ENCODE data around the gene CCDC110. TPM values are rescaled to one million over a fixed set of nuclear protein-coding genes. Genes with fewer than 3 reads are reported as not detected.

CCDC110 gene
- total and polyA plus RNA-seq, 2 of the 4 experiments (the other 2 are of a cell fraction) = 0.46 to 0.90 TPM

GRCh38 chr4:185426960-185427688, 44.4 kb downstream of the CCDC110 start:
- H3K14ac ChIP-seq (replicated peaks; ENCODE audit: low read depth, low read length) = no peak overlapping the region
- TF ChIP-seq, protein P1, sequence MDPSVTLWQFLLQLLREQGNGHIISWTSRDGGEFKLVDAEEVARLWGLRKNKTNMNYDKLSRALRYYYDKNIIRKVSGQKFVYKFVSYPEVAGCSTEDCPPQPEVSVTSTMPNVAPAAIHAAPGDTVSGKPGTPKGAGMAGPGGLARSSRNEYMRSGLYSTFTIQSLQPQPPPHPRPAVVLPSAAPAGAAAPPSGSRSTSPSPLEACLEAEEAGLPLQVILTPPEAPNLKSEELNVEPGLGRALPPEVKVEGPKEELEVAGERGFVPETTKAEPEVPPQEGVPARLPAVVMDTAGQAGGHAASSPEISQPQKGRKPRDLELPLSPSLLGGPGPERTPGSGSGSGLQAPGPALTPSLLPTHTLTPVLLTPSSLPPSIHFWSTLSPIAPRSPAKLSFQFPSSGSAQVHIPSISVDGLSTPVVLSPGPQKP (IDR thresholded peaks at IDR 0.05; ENCODE audit: borderline replicate concordance, low read depth, low read length) = no peak
- TF ChIP-seq FOS (IDR thresholded peaks at IDR 0.05; ENCODE audit: low read depth, low read length) = no peak
- TF ChIP-seq MAZ (IDR thresholded peaks at IDR 0.05; ENCODE audit: borderline replicate concordance, low read depth, low read length) = no peak
- TF ChIP-seq CHD1 (IDR thresholded peaks at IDR 0.05; ENCODE audit: low read depth, low read length) = no peak
- TF ChIP-seq RAD21 (IDR thresholded peaks at IDR 0.05; ENCODE audit: low read length) = no peak
- no peak for TF ChIP-seq RFX5 (IDR thresholded peaks at IDR 0.05; ENCODE audit: low read depth, low read length)
- no peak for TF ChIP-seq RCOR1 (IDR thresholded peaks at IDR 0.05; ENCODE audit: insufficient replicate concordance, low read length)
- no peak for TF ChIP-seq BHLHE40 (IDR thresholded peaks at IDR 0.05; ENCODE audit: low read depth, low read length)
- no peak for TF ChIP-seq SMC3 (IDR thresholded peaks at IDR 0.05; ENCODE audit: low read depth, low read length)
- TF ChIP-seq MXI1 (IDR thresholded peaks at IDR 0.05; ENCODE audit: borderline replicate concordance, low read depth, low read length) = no peak
- no peak for TF ChIP-seq CEBPB (IDR thresholded peaks at IDR 0.05; ENCODE audit: low read depth, low read length)
- no peak for TF ChIP-seq MAFK (IDR thresholded peaks at IDR 0.05; ENCODE audit: low read depth, low read length)
- TF ChIP-seq CTCF (conservative IDR thresholded peaks at IDR 0.05; ENCODE audit: low read depth, low read length) = no peak
- H3K27me3 ChIP-seq (ENCODE audit: control insufficient read depth, insufficient read depth, low read length) = no peaks in the 10 kb centered on the region
- H3K4ac ChIP-seq (ENCODE audit: low read depth, low read length) = no peak overlapping the region
- no peak overlapping the region for H3K4me2 ChIP-seq (ENCODE audit: low read depth, low read length)
- 87 to 100% methylated on average over 1 to 3 of the region's 22 CpGs for WGBS, 2 experiments (ENCODE audit: extremely low coverage in 2 of 2, insufficient read length in 1 of 2)
- no peak overlapping the region for H3K56ac ChIP-seq (ENCODE audit: extremely low read depth, insufficient read depth, low read length)
- H3K9me1 ChIP-seq (ENCODE audit: insufficient read depth, low read length) = peaks cover 5% of the 10 kb centered on the region
- no peaks in the 10 kb centered on the region for H4K20me1 ChIP-seq (ENCODE audit: insufficient read depth, low read length)
- DNase-seq (no peak), ATAC-seq (ENCODE audit: low read depth) (no peak)
- no peak overlapping the region for H3K23ac ChIP-seq (ENCODE audit: low read depth, low read length)
- H4K91ac ChIP-seq (ENCODE audit: insufficient read depth, low read depth, low read length) = no peak overlapping the region
- H3K79me1 ChIP-seq (ENCODE audit: low read depth in 1 of 2, low read length in 2 of 2) = peaks cover 7 to 14% of the 10 kb centered on the region in 2 experiments; a peak in 3 of 4 replicates
- POLR2A ChIA-PET (ENCODE audit: unreplicated experiment) = no interaction called here
- H2BK120ac ChIP-seq (ENCODE audit: low read depth, low read length) = no peak overlapping the region
- peaks cover 4% of the 10 kb centered on the region; the same call in 1 of the 2 replicates for H3K4me1 ChIP-seq (ENCODE audit: control insufficient read depth, insufficient read depth, low read length)
- dilution Hi-C loops (cut with HindIII; ENCODE audit: low sequenced_read_pairs, unreplicated experiment) = no loop called here
- in situ Hi-C loops (cut with MboI; ENCODE audit: low sequenced_read_pairs) = no loop called here
- H3K9ac ChIP-seq (ENCODE audit: low read depth, low read length) = no peak overlapping the region
- no peak overlapping the region for H3K27ac ChIP-seq (ENCODE audit: insufficient read depth, low read length)
- no peak overlapping the region for H2AFZ ChIP-seq (replicated peaks; ENCODE audit: low read length, poor library complexity)
- H2BK15ac ChIP-seq (ENCODE audit: low read depth, low read length) = no peak overlapping the region
- no TSS peak for BruUV-seq (replicated peaks)
- no peak overlapping the region for H4K5ac ChIP-seq (ENCODE audit: low read depth, low read length)
- no peak overlapping the region for H2AK5ac ChIP-seq (ENCODE audit: low read depth, low read length)
- H3K9me3 ChIP-seq (ENCODE audit: control insufficient read depth, insufficient read depth, low read length) = no peaks in the 10 kb centered on the region
- H2AK9ac ChIP-seq (replicated peaks; ENCODE audit: low read depth, low read length, poor library complexity) = no peak overlapping the region
- no peak overlapping the region for H2BK5ac ChIP-seq (ENCODE audit: low read depth, low read length, poor library complexity, severe bottlenecking)
- CTCF ChIA-PET = interaction anchor here (0.6 to 0.9 kb wide), 2 partner anchors 37 to 171 kb away, joined by 3 read pairs; no protein-coding TSS in a partner anchor
- no peaks in the 10 kb centered on the region for H3K36me3 ChIP-seq (ENCODE audit: control insufficient read depth, insufficient read depth, low read length)
- H4K8ac ChIP-seq (ENCODE audit: low read depth in 2 of 2, low read length in 2 of 2) = no peak overlapping the region
- H3K18ac ChIP-seq (ENCODE audit: low read depth, low read length) = no peak overlapping the region
- H2BK20ac ChIP-seq (ENCODE audit: low read depth, low read length) = no peak overlapping the region
- intact Hi-C loops (cut with micrococcal nuclease) = loop anchor here (5.0 kb wide), 1 partner anchor 170 kb away; no protein-coding TSS in a partner anchor
- no peak overlapping the region for H3K4me3 ChIP-seq (ENCODE audit: insufficient read depth, low read depth, low read length)
